Measurements from ENCODE around the gene DNER. TPM values are rescaled to one million over a fixed set of nuclear protein-coding genes. Genes with fewer than 3 reads are reported as not detected.

The DNER gene
- polyA plus RNA-seq, 1 experiment, result not detected

- CTCF ChIA-PET, result interaction anchor here (1.1 to 2.1 kb wide), 3 partner anchors 8 to 149 kb away, joined by 5 to 8 read pairs (median 5); no protein-coding TSS in a partner anchor
- Histone ChIP-seq H3K27ac (ENCODE audit: low read depth, low read length) (no peak overlapping the region), H3K27me3 (ENCODE audit: control insufficient read depth, insufficient read depth, low read length) (no peaks in the 10 kb centered on the region), H3K9me3 (ENCODE audit: control insufficient read depth, insufficient read depth, low read length) (no peaks in the 10 kb centered on the region; the same call in 1 of the 2 replicates), H3K4me3 (ENCODE audit: low read depth, low read length) (no peak overlapping the region)
- no peak for TF ChIP-seq CTCF (IDR thresholded peaks at IDR 0.05; ENCODE audit: low read depth, low read length)
- POLR2A ChIA-PET, result no interaction called here
- no peak for DNase-seq (ENCODE audit: low read depth, low spot score)
These were observed 275.8 kb downstream of the DNER start for GRCh38 chr2:229438430-229439159.

GRCh38 chr2:229437467-229437866, 276.9 kb downstream of the DNER start:
- H3K27me3 ChIP-seq (ENCODE audit: control insufficient read depth, insufficient read depth, low read length), result no peaks in the 10 kb centered on the region
- no peak overlapping the region for H3K4me3 ChIP-seq (ENCODE audit: low read depth, low read length)
- H3K27ac ChIP-seq (ENCODE audit: low read depth, low read length), result no peak overlapping the region
- H3K9me3 ChIP-seq (ENCODE audit: control insufficient read depth, insufficient read depth, low read length), result no peaks in the 10 kb centered on the region; the same call in 1 of the 2 replicates
- ChIA-PET POLR2A (no interaction called here), CTCF (interaction anchor here (2.1 kb wide), 1 partner anchor 150 kb away, joined by 5 read pairs; no protein-coding TSS in a partner anchor)
- no peak for DNase-seq (ENCODE audit: low read depth, low spot score)
- no peak for TF ChIP-seq CTCF (IDR thresholded peaks at IDR 0.05; ENCODE audit: low read depth, low read length)

- no peak for DNase-seq (ENCODE audit: low read depth, low spot score)
- no peak for TF ChIP-seq CTCF (IDR thresholded peaks at IDR 0.05; ENCODE audit: low read depth, low read length)
- Histone ChIP-seq H3K27ac (ENCODE audit: low read depth, low read length) (no peak overlapping the region), H3K9me3 (ENCODE audit: control insufficient read depth, insufficient read depth, low read length) (no peaks in the 10 kb centered on the region; the same call in 1 of the 2 replicates), H3K27me3 (ENCODE audit: control insufficient read depth, insufficient read depth, low read length) (no peaks in the 10 kb centered on the region), H3K4me3 (ENCODE audit: low read depth, low read length) (no peak overlapping the region)
- ChIA-PET POLR2A (no interaction called here), CTCF (interaction anchor here (6.4 kb wide), 1 partner anchor 153 kb away, joined by 80 read pairs; no protein-coding TSS in a partner anchor)
These were observed 280.2 kb downstream of the DNER start for GRCh38 chr2:229434187-229434586.

- no peak for TF ChIP-seq CTCF (IDR thresholded peaks at IDR 0.05; ENCODE audit: low read depth, low read length)
- H3K9me3 ChIP-seq (ENCODE audit: control insufficient read depth, insufficient read depth, low read length), result no peaks in the 10 kb centered on the region; the same call in 1 of the 2 replicates
- no peaks in the 10 kb centered on the region for H3K27me3 ChIP-seq (ENCODE audit: control insufficient read depth, insufficient read depth, low read length)
- ChIA-PET POLR2A (no interaction called here), CTCF (interaction anchor here (0.7 to 6.4 kb wide), 2 partner anchors 154 to 156 kb away, joined by 3 to 80 read pairs; no protein-coding TSS in a partner anchor)
- H3K4me3 ChIP-seq (ENCODE audit: low read depth, low read length), result no peak overlapping the region
- no peak overlapping the region for H3K27ac ChIP-seq (ENCODE audit: low read depth, low read length)
- no peak for DNase-seq (ENCODE audit: low read depth, low spot score)
These were observed 281.0 kb downstream of the DNER start for GRCh38 chr2:229433351-229433750.

GRCh38 chr2:229431327-229431954, 282.9 kb downstream of the DNER start:
- Histone ChIP-seq H3K4me3 (ENCODE audit: low read depth, low read length) (no peak overlapping the region), H3K27me3 (ENCODE audit: control insufficient read depth, insufficient read depth, low read length) (no peaks in the 10 kb centered on the region), H3K9me3 (ENCODE audit: control insufficient read depth, insufficient read depth, low read length) (no peaks in the 10 kb centered on the region; the same call in 1 of the 2 replicates), H3K27ac (ENCODE audit: low read depth, low read length) (no peak overlapping the region)
- ChIA-PET POLR2A (interaction anchor here (0.9 to 1.0 kb wide), 2 partner anchors 13 to 156 kb away, joined by 3 to 6 read pairs; no protein-coding TSS in a partner anchor), CTCF (interaction anchor here (0.5 to 6.4 kb wide), 30 partner anchors 8 to 1711 kb away, joined by 3 to 80 read pairs (median 4); no protein-coding TSS in a partner anchor)
- no peak for DNase-seq (ENCODE audit: low read depth, low spot score)
- peak; percentile 63 for TF ChIP-seq CTCF (IDR thresholded peaks at IDR 0.05; ENCODE audit: low read depth, low read length)
